ENCODE measurements around the gene UNC5A. TPM values are rescaled to one million over a fixed set of nuclear protein-coding genes. Genes with fewer than 3 reads are reported as not detected.

Gene UNC5A
- total and polyA plus RNA-seq, 3 donors from 2014 or later, result 1.7 to 2.0 (median 1.8) TPM

DNA sequence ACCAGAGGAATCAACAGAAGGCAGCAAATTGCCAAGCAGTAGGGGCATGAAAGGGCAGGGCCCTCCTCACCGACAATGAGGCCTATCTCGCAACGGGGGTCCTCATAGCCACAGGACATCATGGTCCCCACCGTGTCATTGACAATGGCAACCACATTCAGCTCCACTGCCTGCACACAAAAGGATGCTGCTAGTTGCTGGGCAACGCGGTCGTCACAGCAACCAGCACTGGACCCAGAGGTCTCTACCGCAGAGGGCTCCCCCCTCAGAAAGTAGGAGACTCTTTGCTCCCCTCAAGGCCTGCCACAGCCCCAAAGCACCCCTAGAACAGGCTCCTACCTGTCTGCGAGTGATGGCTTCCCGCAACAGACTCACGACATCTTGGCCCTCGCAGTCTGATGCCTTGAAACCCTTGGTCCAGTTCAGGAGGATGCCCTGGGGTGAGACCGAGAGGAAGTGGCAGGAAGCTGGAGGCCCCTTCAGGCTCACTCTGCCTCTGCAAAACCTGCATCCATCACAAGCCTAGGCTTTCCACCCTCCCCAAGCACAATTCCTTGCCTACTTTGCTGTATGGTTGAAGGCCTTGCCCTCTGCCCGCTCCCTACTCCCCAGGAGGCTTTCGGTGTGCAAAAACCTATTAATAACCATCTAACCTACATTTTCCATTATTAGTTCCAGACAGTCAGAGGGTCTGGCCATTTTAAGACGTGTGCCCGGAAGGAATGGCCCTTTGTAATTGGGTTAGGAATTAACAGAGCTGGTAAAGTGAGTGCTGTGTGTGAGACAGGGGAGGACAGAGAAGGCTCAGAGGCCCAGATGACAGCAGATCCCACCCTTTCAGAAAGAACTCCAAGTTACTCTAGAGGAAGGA is 73.6 kb downstream of the UNC5A start:
- no peaks in the 10 kb centered on the region for H3K27me3 ChIP-seq
- H3K4me3 ChIP-seq, result no peak overlapping the region
- no peak for DNase-seq
- no peak overlapping the region for H3K27ac ChIP-seq
- no peaks in the 10 kb centered on the region for H3K36me3 ChIP-seq (ENCODE audit: low read depth, missing control alignments)
- WGBS, 2 donors, result 93 to 99% methylated on average over 5 to 17 of the region's 17 CpGs
- no peaks in the 10 kb centered on the region for H3K9me3 ChIP-seq
- no peaks in the 10 kb centered on the region for H3K4me1 ChIP-seq
- intact Hi-C loops (cut with DNase I; ENCODE audit: low total_unique reads), result no loop called here
- TF ChIP-seq, protein P1, sequence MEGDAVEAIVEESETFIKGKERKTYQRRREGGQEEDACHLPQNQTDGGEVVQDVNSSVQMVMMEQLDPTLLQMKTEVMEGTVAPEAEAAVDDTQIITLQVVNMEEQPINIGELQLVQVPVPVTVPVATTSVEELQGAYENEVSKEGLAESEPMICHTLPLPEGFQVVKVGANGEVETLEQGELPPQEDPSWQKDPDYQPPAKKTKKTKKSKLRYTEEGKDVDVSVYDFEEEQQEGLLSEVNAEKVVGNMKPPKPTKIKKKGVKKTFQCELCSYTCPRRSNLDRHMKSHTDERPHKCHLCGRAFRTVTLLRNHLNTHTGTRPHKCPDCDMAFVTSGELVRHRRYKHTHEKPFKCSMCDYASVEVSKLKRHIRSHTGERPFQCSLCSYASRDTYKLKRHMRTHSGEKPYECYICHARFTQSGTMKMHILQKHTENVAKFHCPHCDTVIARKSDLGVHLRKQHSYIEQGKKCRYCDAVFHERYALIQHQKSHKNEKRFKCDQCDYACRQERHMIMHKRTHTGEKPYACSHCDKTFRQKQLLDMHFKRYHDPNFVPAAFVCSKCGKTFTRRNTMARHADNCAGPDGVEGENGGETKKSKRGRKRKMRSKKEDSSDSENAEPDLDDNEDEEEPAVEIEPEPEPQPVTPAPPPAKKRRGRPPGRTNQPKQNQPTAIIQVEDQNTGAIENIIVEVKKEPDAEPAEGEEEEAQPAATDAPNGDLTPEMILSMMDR (IDR thresholded peaks at IDR 0.05), result no peak
- no peak for TF ChIP-seq POLR2A (IDR thresholded peaks at IDR 0.05)

- no peak for DNase-seq
- intact Hi-C loops (cut with DNase I; ENCODE audit: low total_unique reads), result no loop called here
- Histone ChIP-seq H3K4me3 (no peak overlapping the region), H3K27me3 (no peaks in the 10 kb centered on the region), H3K4me1 (no peaks in the 10 kb centered on the region), H3K36me3 (ENCODE audit: low read depth, missing control alignments) (no peaks in the 10 kb centered on the region), H3K9me3 (no peaks in the 10 kb centered on the region), H3K27ac (no peak overlapping the region)
- WGBS, 2 donors, result 66 to 71% methylated on average over 4 of the region's 4 CpGs
- TF ChIP-seq, protein P1 (IDR thresholded peaks at IDR 0.05), result no peak
- no peak for TF ChIP-seq POLR2A (IDR thresholded peaks at IDR 0.05)
Measured at GRCh38 chr5:176884571-176884890, 74.2 kb downstream of the UNC5A start.

- Histone ChIP-seq H3K27me3 (no peaks in the 10 kb centered on the region), H3K9me3 (no peaks in the 10 kb centered on the region), H3K4me3 (no peak overlapping the region), H3K27ac (no peak overlapping the region), H3K4me1 (no peaks in the 10 kb centered on the region), H3K36me3 (ENCODE audit: low read depth, missing control alignments) (no peaks in the 10 kb centered on the region)
- 90% methylated on average over 8 to 13 of the region's 13 CpGs for WGBS, 2 donors
- no peak for DNase-seq
- intact Hi-C loops (cut with DNase I; ENCODE audit: low total_unique reads), result no loop called here
- no peak for TF ChIP-seq POLR2A (IDR thresholded peaks at IDR 0.05)
- TF ChIP-seq, protein P1 (IDR thresholded peaks at IDR 0.05), result no peak
Measured at GRCh38 chr5:176886336-176887251, 76.2 kb downstream of the UNC5A start.

DNA sequence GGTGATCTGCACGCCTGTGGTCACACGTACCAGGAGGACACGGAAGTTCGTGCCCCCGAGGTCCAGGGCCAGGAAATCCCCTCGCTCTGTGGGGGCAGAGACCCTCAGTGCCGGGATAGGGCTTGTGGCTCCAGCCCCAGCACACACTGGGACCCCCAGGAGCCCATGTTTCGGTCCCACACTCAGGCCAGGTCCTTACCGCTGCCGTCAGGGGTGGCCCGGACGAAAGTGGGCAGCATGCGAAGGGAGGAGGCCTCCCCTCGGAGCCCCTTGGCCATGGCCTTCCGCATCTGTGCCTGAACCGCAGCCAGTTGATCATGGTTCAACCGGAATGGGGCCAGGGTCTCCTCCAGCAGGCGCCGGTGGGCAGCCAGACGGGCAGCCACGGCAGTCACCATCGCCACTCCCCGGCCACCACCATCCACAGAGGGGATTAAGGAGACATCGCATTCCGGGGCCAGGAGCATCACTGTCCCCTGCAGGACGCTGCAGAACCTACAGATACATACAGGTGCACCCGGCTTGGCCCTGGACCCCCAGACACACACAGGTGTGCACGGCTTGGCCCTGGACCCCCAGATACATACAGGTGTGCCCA is 77.0 kb downstream of the UNC5A start:
- Histone ChIP-seq H3K27me3 (no peaks in the 10 kb centered on the region), H3K9me3 (no peaks in the 10 kb centered on the region), H3K36me3 (ENCODE audit: low read depth, missing control alignments) (no peaks in the 10 kb centered on the region), H3K27ac (no peak overlapping the region), H3K4me3 (no peak overlapping the region), H3K4me1 (no peaks in the 10 kb centered on the region)
- TF ChIP-seq, protein P1 (IDR thresholded peaks at IDR 0.05), result no peak
- intact Hi-C loops (cut with DNase I; ENCODE audit: low total_unique reads), result no loop called here
- 88 to 94% methylated on average over 10 to 28 of the region's 28 CpGs for WGBS, 2 donors
- no peak for DNase-seq

Measured in testis (tissue), 3 donors.